ENCODE data around the gene ACOXL. TPM values are rescaled to one million over a fixed set of nuclear protein-coding genes. Genes with fewer than 3 reads are reported as not detected.

Gene ACOXL
- total and polyA plus RNA-seq, 12 donors = 0.05 to 0.19 (median 0.12) TPM; not detected in 8

DNA sequence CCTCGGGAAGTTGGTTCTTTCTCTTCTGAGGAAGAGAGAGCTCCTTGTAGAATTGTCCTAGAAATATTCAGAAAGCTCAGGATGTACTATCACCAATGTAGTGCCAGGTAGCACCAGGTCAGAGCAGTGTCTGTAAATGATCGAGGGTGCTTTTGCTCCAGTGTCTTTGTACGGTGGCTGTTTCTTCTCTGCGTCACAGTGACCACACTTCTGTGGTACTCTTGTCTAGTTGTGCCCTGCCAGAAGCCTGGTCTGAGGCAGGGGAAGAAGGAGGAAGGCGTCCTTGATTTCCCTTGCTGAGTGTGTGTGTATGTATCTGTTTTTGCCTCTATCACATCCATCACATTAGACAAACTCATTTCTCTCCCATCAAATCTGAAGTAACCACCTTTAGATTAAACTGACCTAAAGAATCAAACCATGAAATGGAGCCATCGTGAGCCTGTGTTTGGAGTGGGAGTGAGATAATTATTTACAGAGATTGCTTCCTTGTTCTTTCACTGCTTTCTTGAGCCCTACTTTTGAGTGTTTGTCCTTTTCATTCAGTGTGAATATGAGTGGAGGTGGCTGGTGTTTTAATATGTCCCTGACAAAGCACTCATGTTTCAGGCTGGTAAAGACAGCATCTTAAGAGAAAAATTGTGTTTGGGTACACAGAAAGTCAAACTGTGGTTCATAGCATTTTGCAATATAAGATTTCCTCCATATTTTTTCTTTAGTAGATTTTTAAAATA is 97.2 kb downstream of the ACOXL start:
- Histone ChIP-seq H3K4me1 (replicated peaks in 1 of 2) (no peaks in the 10 kb centered on the region), H3K27ac (no peak overlapping the region), H3K27me3 (peaks cover 10% of the 10 kb centered on the region), H3K9me3 (replicated peaks in 1 of 3) (no peaks in the 10 kb centered on the region), H3K36me3 (replicated peaks in 1 of 2) (no peaks in the 10 kb centered on the region), H3K4me3 (no peak overlapping the region)
- DNase-seq = no peak
- WGBS, 4 donors = 77 to 84% (median 82%) methylated on average over 6 of the region's 6 CpGs
- intact Hi-C loops (cut with DNase I) = no loop called here
- TF ChIP-seq, protein P1, sequence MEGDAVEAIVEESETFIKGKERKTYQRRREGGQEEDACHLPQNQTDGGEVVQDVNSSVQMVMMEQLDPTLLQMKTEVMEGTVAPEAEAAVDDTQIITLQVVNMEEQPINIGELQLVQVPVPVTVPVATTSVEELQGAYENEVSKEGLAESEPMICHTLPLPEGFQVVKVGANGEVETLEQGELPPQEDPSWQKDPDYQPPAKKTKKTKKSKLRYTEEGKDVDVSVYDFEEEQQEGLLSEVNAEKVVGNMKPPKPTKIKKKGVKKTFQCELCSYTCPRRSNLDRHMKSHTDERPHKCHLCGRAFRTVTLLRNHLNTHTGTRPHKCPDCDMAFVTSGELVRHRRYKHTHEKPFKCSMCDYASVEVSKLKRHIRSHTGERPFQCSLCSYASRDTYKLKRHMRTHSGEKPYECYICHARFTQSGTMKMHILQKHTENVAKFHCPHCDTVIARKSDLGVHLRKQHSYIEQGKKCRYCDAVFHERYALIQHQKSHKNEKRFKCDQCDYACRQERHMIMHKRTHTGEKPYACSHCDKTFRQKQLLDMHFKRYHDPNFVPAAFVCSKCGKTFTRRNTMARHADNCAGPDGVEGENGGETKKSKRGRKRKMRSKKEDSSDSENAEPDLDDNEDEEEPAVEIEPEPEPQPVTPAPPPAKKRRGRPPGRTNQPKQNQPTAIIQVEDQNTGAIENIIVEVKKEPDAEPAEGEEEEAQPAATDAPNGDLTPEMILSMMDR (IDR thresholded peaks at IDR 0.05) = no peak
- TF ChIP-seq POLR2A (IDR thresholded peaks at IDR 0.05) = no peak

DNA sequence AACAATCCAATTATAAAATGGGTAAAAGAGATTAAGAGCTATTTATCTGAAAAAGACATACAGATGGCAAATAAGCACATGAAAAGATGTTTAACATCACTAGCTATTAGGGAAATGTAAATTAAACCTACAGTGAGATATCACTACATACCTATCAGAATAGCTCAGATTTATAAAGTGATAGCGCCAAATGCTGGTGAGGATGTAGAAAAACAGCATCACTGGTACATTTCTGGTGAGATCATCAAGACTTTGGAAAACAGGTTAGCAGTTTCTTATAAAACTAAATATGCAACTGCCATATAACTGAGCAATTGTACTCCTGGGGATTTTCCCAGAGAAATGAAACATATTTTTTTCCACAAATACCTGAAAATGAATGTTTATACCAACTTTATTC is 100.4 kb downstream of the ACOXL start:
- TF ChIP-seq, protein P1 (IDR thresholded peaks at IDR 0.05) = no peak
- no peak for TF ChIP-seq POLR2A (IDR thresholded peaks at IDR 0.05)
- H3K36me3 ChIP-seq (replicated peaks in 1 of 2) = no peaks in the 10 kb centered on the region
- H3K4me1 ChIP-seq (replicated peaks in 1 of 2) = no peaks in the 10 kb centered on the region
- DNase-seq = no peak
- 79 to 96% (median 93%) methylated on average over 1 of the region's 1 CpG for WGBS, 4 donors
- no peak overlapping the region for H3K27ac ChIP-seq
- H3K27me3 ChIP-seq = peaks cover 10% of the 10 kb centered on the region
- intact Hi-C loops (cut with DNase I) = no loop called here
- no peaks in the 10 kb centered on the region for H3K9me3 ChIP-seq (replicated peaks in 1 of 3)
- no peak overlapping the region for H3K4me3 ChIP-seq

DNA sequence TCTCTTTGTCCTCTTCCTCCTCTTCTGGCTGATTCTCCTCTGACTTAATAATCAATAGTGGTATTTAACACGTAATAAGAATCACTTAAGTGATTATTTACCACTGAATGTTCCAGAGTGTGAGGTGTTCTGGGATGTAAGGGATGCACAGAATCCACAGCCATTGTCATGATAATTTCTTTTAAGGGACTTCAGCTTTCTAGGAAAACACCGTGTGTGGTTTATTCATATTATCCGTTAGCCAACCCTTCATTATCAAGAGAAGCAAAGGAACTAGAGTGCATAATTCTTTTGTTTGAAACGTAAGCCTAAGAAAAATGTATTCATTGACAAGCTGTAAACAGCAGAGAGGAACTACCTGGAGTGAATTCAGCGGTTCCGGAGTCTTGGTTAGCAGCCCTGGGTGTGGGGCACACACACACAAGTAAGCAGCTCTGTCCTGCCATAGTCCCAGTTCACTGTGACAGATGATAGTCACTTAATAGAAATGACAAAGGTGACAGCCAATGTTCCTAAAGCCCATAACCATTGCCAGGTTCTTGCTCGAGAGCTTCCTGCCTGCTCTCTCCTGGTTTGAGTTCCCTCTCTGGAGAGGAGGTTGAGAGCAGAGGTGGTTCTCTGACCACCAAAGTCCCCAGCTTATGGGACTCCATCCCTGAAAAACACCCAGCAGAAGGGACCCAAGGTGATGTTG is 101.9 kb downstream of the ACOXL start:
- Histone ChIP-seq H3K36me3 (replicated peaks in 1 of 2) (no peaks in the 10 kb centered on the region), H3K27ac (no peak overlapping the region), H3K4me3 (no peak overlapping the region), H3K4me1 (replicated peaks in 1 of 2) (no peaks in the 10 kb centered on the region), H3K9me3 (replicated peaks in 1 of 3) (no peaks in the 10 kb centered on the region), H3K27me3 (peaks cover 10% of the 10 kb centered on the region)
- TF ChIP-seq, protein P1 (IDR thresholded peaks at IDR 0.05) = no peak
- TF ChIP-seq POLR2A (IDR thresholded peaks at IDR 0.05) = no peak
- no peak for DNase-seq
- 65 to 72% (median 66%) methylated on average over 7 of the region's 7 CpGs for WGBS, 4 donors
- intact Hi-C loops (cut with DNase I) = no loop called here

DNA sequence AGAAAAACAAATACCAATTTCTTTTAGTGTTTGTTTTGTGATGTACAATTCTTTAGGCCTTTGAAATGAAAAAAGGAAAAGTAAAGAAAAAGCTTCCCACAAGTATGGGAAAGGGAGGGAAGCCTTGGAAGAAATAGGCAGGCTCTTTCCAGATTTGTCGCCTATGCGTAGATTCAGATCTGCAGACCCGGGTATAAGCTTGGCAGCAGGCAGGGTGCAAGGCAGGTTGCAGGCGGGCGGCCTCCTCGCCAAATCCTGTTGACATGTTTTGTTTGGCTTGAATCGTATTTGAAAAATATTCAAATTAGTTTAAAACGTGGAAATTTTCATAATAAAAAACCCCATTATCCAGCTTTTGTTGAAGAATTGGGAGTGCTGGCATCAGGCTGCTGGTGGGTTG is 104.3 kb downstream of the ACOXL start:
- no peaks in the 10 kb centered on the region for H3K27me3 ChIP-seq
- no peaks in the 10 kb centered on the region for H3K9me3 ChIP-seq (replicated peaks in 1 of 3)
- H3K4me3 ChIP-seq = no peak overlapping the region
- no peak for TF ChIP-seq POLR2A (IDR thresholded peaks at IDR 0.05)
- TF ChIP-seq, protein P1 (IDR thresholded peaks at IDR 0.05) = no peak
- H3K4me1 ChIP-seq (replicated peaks in 1 of 2) = no peaks in the 10 kb centered on the region
- no peaks in the 10 kb centered on the region for H3K36me3 ChIP-seq (replicated peaks in 1 of 2)
- intact Hi-C loops (cut with DNase I) = no loop called here
- no peak overlapping the region for H3K27ac ChIP-seq
- 92 to 95% (median 93%) methylated on average over 8 of the region's 8 CpGs for WGBS, 4 donors
- no peak for DNase-seq
